ENCODE data around the gene HTR3E.

DNA sequence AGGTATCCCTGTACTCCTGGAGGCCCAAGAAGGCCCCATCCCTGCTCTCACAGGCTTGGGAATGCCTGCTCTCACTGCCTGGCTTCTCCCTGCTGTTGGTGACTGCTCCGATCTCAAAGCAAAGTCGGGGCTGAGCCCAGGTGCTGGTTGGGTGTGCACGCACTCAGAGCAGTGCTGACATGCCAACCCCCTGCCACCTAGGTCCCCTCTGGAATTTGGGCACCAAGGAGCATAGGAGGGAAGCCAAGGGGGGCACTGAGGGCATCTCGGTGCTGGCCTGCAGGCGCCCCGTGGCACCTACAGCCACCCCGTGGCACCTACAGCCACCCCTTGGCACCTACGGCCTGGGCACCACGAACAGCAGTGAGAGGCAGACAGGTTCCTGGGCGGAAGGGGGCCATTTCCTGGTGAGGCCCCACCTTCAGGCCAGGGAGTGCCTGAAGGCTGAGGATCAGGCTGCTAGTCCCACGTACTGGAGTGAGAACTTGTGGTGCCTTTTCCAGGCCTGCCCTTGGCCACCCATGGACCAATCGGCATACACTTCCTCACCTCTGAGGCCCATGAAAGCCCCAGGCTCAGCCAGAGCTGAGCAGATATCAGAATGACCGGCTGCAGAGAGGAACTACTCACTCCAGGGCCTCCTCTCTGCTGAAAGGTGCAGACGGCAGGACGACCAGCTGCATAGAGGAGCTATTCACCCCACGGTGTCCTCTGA lies 15.6 kb upstream of the HTR3E start:
- TF ChIP-seq, protein P1, sequence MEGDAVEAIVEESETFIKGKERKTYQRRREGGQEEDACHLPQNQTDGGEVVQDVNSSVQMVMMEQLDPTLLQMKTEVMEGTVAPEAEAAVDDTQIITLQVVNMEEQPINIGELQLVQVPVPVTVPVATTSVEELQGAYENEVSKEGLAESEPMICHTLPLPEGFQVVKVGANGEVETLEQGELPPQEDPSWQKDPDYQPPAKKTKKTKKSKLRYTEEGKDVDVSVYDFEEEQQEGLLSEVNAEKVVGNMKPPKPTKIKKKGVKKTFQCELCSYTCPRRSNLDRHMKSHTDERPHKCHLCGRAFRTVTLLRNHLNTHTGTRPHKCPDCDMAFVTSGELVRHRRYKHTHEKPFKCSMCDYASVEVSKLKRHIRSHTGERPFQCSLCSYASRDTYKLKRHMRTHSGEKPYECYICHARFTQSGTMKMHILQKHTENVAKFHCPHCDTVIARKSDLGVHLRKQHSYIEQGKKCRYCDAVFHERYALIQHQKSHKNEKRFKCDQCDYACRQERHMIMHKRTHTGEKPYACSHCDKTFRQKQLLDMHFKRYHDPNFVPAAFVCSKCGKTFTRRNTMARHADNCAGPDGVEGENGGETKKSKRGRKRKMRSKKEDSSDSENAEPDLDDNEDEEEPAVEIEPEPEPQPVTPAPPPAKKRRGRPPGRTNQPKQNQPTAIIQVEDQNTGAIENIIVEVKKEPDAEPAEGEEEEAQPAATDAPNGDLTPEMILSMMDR (IDR thresholded peaks at IDR 0.05): no peak
- TF ChIP-seq EP300 (IDR thresholded peaks at IDR 0.05) (no peak), POLR2A (IDR thresholded peaks at IDR 0.05) (no peak), POLR2AphosphoS5 (IDR thresholded peaks at IDR 0.05) (no peak)
